Muscle of back (tissue), 11 donors: ENCODE results near the gene COBL. TPM values are rescaled to one million over a fixed set of nuclear protein-coding genes. Genes with fewer than 3 reads are reported as not detected.
A peak's percentile ranks its signal among the peaks of the same experiment; 100 is the strongest.

Experiments
- DNase-seq, 3 donors: peaks; one replicate each; pipeline versions ENCODE4 v3.0.0 to v3.0.0-alpha.2; 2013
- polyA plus RNA-seq, 10 donors: library from polyadenylated mRNA; unstranded; fragments of 120-200 nt; gene quantifications; one replicate each; pipeline ENCODE4 v1.2.1, GENCODE V29; 2013; ENCODE audit not compliant: insufficient read length in 10 of 10

COBL gene
- polyA plus RNA-seq, 10 donors, result 58.7 to 140 (median 97.2) TPM

DNA sequence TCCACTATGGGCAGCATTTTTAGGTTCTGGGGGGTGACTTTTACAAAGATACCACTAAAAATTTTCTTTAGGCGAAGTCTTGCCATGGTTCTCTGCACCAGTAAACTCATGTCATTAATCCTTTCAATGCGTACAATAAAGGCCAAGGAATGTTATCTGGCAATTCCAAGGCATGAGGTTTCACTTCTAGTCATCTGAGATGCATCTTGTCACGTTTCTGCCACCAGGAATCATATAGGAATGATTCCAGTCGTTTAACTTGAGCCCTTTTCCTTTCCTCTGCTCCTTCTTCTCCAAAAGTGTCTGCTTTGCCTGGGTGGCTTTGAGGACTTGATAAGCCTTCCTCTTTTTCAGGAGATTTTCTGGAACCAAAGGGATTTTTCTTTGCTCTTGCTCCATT, 56.8 kb downstream of the COBL start:
- no peak for DNase-seq

DNA sequence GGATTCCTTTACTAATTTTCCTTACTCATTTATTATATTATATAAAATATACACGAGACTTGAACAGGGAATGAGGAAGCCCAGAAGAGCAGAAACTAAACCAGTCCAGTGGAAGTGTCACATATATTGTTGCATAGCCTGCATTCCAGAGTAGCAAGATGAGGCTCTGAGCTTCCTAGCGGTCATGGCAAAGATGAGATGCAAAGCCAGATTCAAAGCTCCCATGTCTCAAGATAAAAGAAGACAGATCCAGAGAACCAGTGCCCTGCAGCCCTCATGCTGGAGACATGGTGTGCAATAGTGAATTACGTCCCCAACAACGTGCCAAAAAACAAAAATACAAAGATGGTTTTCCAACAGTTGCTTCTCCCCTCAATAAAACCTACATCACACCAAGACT, 59.7 kb downstream of the COBL start:
- no peak for DNase-seq

DNA sequence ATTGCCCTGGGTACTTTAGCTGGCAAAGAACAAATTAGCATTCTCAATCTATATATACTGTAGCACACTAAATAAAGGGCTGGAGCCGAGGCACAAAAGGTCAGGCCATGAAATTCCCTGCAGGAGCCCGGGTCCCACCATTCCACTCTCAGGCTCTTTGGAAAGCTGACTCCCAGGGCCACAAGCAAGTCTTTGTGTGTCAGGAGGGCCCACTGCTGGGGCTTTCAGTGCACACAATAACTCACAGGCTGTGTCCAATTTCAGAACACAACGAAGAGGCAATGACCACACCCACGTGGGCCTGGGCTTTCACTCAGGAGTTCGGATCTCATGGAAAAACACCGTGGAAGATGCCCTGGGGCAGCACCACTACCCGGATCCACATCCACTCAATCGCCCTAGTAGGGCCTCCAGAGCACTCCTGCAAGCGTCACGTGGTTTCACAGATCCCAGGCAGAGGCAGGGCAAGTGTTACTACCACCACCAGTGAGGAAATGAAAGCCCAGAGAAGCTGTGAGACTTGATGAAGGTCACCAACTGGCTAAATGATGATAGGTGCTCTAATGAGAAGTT, 60.3 kb downstream of the COBL start:
- peak in 2 of 3 donors; percentile 36 to 37 for DNase-seq

DNA sequence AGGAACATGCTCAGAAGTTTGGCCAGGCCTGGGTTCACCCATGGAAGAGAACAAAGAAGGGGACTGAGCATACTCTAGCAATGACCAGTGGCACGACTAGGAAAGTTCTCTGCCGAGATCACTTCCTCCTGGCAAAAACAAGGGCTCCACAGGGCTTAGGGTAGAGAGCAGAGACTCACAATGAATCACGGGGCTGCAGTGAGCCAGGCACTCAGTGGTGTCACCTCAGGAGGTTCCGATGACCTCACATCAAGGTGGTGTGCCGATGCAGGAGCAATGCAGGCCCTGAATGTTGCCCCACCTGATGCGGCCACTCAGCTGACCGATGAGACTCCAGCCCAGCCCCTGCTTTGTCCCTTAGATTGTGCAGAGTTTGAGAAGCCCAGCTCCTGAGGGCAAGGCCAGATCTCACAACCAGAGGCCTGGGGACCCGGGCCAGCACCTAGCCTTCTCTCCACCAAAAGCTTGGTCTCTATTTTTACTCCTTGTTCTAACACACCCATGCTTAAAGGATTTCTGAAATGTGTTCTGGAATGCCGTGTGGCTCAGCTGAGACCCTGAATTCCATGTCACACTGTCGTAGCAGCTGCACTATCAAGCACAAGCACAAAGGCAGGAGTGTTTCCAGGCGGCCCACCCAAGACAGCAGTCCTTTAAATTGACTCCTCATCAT, 60.9 kb downstream of the COBL start:
- peak; percentile 42 to 56 (median 48) for DNase-seq

DNA sequence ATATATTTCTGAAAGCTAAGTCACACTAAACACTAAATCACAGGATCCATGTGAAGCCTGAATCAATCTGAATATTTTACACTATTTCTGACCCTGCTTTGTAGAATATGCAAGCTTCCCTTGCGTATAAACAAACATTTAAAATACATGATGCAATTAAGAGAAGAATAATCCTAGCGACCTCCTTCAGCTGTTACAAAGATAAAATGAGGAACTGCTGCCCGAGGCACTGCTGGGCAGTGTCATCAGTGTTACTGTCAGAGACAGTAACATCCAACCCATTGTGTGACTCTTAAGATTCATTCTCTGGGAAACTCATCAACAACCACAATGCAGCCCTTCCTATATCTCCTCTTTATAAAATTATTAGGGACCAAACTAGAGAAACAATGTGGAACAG, 61.6 kb downstream of the COBL start:
- DNase-seq, result no peak

DNA sequence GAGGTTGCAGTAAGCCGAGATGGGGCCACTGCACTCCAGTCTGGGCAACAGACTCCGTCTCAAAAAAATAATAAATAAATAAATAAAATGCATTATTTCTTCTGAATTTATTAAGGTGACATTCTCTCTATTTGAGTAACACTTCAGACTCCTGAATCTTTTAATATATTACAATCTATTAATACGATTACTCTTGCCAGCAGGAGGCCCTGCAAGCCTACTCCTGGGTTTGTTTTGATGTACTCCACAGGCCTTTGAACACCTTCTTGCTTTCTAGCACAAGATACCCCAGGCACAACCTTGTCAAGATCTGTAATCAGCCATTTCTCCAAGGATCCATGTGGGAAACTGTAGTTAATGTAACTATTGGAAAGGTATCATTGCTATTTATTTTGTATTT, 63.5 kb downstream of the COBL start:
- DNase-seq, result no peak

DNA sequence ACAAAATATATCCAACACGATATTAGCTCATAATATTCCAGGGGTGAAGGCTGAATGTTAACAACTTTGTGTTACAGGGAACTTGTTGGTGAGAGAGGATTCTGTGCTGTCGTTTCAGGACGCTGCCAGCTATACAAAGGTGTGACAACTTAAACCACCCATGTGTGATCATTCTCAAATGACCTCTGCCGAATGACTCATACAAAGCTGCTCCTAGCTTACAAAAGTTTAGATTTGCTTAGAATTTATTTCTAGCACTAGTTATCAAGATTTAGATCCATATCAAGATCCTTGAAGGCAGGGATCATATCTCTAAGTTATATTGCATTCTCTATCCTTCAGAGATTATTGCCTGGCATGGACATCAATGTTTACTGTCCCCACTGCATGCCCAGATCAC, 65.3 kb downstream of the COBL start:
- DNase-seq, result no peak

DNA sequence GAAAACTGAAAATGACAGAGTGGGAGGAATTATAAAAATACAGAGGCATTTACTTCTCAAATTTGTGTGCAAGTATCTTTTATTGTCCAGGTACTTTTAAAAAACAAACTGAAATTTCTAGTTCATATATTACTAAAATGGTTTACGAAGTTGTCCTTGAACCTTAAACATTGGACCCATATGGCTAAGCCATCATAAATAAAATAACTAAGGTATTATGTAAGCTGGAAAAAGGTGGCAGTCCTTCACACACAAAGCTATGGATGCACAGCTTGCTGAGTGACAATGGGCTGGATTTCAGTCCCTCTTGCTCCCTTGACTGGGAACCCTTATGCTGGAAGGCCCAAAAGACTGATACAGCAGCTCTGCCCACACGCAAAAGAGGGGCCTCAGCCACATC, 66.1 kb downstream of the COBL start:
- DNase-seq, result no peak

DNA sequence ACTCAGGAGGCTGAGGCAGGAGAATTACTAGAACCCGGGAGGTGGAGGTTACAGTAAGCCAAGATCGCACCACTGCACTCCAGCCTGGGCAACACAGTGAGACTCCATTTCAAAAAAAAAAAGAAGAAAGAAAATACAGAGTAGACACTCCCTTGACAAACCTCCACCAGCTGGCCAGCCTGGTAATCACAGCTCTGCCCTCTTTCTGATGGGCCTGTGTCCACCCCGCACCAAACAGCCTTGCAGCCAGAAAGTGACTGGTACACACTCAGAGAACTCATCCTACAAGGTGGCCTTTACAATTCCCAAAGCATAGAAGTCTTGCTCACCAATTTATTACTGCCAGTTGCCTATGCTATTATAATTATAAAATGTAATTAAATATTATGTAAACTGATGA, 66.6 kb downstream of the COBL start:
- no peak for DNase-seq

DNA sequence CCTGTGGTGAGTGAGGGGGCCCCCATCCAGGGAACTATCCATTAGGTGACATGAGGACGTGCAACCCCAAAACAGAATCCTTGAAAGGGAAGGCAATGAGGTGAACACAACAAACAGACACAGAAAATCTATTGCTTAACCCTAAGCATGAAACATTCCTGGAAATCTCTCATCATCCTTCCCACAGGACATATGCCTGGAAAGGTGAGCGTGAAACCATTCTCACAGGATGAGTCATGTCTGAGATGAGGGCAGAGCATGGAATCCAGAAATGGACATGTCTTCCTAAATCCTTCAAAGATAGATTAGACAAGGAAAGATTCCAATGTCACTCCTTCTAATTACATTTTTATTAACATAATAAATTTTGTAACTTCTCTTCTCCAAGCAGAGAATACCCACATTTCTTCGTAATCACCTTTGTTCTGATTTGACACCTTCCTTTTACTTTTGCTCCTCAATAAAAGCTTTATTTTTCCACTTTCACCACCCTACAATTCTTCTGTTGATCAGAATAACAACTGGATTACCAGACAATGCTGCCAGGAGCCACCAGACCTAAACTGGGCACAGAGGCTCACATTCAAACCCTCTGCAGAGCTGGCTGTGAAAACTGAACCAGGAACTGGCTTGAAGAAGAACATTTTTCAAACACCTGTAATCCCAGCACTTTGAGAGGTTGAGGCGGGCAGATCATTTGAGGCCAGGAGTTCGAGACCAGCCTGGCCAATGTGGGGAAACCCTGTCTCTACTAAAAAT, 67.2 kb downstream of the COBL start:
- DNase-seq, result no peak

DNA sequence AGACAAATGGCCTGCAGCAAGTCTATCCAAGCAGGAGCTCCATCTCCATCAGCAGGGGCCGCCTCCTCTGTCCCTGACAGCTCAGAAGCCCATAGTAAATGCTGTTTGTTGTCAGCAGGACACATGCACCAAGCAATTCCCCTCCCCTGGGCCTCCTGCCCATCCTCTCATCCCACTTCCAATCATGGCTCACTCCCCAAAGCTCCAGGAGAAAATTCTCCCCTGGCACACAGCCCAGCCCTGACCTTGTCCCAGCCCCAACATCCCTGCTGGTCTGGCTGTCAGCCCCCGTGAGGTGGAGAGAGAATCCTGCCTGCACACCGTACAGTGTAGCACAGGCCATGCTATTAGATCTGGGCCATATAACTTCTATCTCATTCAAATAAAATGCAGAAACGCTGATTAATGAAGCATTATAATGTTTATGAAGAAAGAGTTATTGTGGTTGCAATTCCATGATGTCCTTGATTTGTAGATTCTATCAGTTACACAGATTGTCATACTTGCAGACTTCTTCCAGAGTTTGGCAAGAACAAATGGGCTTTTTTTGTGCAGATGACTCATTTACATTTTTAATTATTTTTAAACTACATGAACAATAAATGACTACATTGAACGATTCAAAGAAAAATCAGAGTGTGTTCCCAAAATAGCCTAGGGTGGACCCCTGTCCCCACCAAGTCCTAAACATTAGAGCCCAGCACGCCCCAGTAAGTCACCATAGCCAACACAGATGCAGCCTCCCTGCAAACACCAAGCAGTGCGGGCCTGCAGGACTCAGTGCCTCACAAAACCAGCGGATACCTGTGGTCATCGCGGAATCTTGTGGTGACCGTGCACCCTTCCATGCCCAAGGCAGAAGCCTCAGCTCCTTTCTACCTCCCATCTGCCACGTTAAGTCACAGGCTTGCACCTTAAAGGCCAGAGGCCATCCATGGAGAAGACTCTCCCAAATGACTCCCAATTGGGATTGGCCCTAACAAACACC, 70.1 kb downstream of the COBL start:
- DNase-seq, result peak; percentile 41 to 60 (median 59)

DNA sequence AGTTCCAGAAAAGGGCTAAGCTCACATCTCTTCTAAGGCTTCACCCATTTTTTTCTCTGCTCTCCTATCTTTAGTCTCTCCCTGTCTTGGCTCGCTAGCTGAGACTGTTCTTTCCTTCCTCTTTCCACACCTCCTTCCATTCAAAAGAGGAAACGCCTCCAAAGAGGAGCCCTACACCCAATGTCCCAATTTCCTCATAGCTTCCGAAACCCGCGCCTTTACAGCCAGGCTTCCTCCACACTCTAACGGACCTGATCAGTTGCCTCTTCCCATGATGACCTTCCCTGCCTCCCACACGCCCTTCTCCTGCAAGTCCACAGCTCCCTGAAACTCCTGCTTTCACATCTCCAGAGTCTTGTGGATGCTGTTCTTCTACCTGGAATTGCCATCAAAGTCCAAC, 71.7 kb downstream of the COBL start:
- no peak for DNase-seq

DNA sequence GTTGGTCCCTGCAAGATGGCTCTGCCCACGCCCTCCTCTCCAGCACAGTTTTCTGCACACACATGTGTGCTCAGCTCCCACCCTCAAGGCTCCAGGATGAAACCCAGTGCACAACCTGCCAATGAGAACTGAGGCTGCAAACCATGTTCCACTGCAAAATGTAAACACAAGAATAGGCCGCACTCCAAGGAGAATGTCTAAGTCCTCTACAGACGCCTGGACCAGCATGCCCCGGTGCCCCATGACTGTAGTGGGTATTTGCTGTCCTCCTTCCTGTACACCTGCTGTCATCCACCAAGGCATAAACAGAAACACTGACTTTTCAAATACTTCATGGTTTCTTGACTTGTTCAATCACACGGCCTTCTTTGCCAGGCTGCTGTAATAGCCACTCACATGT, 72.6 kb downstream of the COBL start:
- no peak for DNase-seq

DNA sequence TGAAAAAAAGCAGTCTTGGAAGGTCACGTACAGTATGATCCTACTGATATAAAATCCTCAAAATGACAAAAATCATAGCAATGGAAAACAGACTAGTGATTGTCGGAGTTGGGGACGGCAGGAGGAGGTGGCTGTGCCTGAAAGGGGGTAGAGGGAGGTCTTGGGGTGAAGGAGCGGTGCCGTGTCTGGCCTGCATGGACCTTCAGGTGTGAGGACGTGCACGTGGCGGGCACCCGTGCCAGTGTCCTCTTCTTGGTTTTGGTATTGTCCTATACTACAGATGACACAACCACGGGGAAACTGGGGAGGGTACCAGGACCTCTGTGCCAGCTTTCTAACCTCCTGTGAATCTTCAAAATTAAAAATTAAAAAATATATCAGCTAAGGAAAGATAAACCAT, 73.0 kb downstream of the COBL start:
- no peak for DNase-seq

DNA sequence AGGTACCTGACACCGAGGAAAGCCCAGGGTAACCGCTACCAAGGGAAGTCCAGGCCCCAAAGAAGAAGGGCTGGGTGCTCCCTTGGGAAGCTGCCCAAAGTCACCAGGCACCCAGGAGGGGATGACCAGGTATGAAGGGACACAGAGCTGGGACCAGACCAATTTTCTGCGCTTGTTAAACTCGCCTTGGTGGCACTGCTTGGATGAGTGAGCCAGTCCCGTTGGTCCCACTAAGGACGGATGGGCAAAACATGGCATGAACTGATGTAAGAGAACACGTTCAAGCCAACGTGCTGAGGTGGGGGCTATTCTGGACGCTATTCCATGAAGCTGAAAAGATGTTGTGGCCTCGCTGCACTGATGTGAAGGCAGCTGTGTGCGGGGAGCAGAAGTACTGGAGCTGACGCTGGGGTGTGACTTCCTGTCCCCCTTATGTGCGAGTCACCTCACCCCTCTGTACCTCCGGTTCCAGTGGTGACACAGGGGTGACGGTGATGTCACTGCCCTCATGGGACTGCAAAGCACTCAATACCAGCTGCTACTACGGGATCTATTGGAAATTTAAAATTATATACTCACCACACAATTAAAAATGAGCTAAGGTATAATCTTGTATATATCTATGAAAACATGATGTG, 73.6 kb downstream of the COBL start:
- no peak for DNase-seq

DNA sequence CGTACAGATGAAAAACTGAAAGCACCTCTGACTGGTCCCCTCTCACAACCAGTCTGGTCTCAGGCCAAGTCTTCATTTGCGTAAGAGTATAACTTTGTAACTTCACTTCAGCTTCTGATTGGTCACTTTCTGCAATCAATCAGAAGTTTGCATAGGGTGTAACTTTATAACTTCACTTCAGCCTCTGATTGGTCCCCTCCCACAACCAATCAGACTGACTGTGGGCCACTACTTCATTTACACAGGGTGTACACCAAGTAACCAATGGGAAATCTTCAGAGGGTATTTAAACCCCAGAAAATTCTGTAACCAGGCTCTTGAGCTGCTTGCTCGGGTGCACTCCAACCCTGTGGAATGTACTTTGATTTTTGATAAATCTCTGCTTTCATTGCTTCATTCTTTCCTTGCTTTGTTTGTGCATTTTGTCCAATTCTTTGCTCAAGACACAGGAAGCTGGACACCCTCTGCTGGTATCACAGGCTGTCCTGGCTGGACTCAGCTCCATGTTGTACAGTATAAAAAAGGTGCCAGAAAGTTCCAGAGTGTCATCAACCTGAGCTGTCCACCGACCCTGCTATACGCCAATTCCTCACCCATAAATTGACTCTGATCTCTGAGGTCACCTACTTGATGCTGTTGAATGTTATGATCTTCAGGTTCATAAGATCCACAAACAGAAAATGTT, 74.5 kb downstream of the COBL start:
- DNase-seq, result no peak

DNA sequence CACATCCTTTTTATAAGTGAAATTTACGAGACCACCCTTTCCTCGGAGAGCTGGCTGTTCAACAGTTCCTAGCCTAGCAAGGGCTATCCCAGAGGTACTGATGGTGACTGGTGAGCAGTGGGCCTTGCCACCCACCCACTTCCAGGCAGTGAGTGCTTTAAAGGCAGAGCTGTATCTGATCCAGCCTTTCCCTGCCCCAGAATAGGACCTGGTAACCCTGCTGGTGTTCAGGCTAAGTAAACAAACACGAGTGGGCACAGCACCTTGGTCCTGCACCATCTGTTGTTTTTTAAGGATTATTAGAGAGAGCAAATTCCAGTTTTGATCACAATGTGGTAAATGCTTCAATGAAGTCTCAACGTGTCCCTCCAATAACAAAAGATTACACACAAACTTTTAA, 75.7 kb downstream of the COBL start:
- no peak for DNase-seq

DNA sequence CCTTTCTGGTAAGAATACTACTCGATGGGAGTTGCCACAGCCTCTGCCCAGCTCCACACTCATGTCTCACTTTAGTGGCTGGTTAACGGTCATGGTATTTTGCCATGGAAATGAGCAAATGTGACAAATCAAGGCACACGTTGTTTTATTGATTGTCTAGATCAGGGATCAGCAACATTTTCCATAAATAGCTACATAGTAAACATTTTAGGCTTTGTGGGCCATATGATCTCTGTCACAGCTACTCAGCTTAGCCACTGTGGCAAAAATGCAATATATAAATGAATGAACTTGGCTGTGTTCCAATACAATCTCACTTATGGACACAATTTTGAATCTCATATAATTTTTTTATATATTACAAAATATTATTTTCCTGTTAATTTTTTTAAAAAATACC, 76.9 kb downstream of the COBL start:
- DNase-seq, result no peak

DNA sequence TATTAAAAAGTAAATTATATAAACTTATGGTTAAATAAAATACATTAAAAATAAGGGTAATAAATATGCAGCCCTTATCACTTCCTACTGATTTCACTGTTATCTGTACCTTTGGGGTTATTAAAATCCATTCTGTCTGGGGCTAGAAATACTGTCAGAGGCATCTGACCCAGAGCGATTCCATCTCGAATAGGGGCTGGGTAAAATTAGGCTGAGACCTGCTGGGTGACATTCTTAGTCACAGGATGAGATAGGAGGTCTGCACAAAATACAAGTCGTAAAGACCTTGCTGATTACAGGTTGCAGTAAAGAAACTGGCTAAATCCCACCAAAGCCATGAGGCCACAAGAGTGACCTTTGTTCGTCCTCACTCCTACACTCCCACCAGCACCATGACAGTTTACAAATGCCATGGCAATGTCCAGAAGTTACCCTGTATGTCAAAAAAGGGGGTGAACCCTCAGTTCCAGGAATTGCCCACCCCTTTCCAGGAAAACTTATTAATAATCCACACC, 77.6 kb downstream of the COBL start:
- no peak for DNase-seq

DNA sequence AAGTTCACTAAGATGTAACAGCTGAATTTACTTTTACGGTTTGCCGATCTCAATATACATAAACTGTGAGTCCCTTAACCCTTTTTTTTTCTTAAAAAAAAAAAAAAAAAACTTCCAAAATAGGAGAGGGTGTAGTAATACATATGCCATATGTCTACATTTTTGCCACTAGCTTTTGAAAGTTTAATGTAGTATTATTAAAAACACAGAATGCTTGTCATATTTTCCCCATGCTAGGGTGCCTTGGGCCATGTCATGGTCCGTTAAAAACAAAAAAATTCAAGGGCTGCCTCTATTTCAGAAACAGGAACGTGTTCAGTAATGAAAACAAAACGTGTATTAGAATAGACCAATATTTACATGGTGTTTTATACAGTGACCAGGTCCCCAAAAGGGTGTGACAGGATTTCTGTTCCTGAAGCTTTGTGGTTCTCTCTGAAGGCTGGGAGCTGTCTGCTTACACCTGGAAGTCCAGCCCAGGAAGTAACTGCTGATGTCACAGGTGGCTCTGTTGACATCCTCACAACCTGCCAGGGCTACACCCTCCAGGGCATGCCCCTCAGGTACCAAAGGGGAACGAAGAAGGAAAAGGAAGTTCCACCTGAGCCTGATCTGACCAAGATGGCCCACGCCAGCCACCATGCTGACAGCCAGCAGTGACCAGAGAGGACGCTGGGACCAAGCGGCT, 79.0 kb downstream of the COBL start:
- no peak for DNase-seq
